ENCODE data around the gene CDHR3. TPM values are rescaled to one million over a fixed set of nuclear protein-coding genes. Genes with fewer than 3 reads are reported as not detected.

CDHR3 gene, protein sequence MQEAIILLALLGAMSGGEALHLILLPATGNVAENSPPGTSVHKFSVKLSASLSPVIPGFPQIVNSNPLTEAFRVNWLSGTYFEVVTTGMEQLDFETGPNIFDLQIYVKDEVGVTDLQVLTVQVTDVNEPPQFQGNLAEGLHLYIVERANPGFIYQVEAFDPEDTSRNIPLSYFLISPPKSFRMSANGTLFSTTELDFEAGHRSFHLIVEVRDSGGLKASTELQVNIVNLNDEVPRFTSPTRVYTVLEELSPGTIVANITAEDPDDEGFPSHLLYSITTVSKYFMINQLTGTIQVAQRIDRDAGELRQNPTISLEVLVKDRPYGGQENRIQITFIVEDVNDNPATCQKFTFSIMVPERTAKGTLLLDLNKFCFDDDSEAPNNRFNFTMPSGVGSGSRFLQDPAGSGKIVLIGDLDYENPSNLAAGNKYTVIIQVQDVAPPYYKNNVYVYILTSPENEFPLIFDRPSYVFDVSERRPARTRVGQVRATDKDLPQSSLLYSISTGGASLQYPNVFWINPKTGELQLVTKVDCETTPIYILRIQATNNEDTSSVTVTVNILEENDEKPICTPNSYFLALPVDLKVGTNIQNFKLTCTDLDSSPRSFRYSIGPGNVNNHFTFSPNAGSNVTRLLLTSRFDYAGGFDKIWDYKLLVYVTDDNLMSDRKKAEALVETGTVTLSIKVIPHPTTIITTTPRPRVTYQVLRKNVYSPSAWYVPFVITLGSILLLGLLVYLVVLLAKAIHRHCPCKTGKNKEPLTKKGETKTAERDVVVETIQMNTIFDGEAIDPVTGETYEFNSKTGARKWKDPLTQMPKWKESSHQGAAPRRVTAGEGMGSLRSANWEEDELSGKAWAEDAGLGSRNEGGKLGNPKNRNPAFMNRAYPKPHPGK
- polyA plus RNA-seq (2012; ENCODE audit: insufficient read depth, insufficient read length): 1.4 TPM

DNA sequence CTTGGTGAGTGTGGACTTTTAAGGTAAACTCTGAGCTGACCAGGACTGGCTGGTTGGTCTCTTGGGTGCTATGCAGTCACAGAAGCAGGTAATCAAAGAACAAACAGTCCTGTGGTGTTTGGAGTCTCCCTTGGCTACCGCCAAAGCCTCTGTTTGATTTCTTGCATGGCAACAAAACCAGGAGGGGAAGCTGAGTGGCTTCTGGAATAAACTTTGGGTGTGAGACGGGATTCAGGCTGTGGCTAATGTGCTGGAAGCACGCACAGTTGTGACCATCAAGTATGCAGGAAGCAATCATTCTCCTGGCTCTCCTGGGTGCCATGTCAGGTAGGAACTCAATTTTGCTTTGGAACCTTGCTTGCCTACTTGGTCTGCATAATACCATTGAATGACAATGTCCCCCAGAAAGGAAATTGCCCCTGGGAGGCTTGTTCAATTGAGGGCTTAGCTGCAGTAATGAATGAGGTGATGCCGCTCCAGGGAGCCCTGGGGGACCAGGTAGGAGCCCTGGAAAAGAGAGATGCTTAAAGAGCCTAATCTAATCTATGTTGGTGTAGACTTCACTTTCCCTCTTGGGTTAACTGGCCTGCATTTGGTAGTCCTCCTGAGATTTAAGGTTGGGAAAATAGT, at the start of gene CDHR3:
TSS of gene CDHR3 (plus strand) at position 227 of the 630 bp plus-strand sequence. CDS start at position 282, 55 bp downstream.
- no peak for DNase-seq (ENCODE audit: low read depth, low spot score)
- no peak within 1 kb of the TSS for H3K4me3 ChIP-seq (ENCODE audit: low read length)

DNA sequence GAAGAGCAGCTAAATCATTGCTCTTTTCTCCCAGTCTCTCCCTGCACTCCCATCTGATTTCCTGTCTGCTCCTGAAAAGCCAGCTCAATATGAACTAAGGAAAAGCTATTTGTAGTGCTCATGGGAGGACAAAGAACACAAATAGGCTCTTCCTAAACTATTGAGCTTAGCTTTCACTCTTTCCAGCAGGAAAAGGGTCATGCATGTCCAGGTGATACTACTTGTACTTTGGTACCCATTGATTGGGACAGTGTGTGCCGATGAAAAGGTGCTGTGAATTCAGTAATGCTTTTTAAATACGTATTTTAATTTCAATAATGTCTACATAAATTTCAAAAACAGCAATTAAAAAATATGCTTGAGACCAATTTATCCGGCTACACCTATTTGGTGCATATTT, 49.1 kb upstream of the CDHR3 start:
- no peak for DNase-seq (ENCODE audit: low read depth, low spot score)
- no peak overlapping the region for H3K4me3 ChIP-seq (ENCODE audit: low read length)

DNA sequence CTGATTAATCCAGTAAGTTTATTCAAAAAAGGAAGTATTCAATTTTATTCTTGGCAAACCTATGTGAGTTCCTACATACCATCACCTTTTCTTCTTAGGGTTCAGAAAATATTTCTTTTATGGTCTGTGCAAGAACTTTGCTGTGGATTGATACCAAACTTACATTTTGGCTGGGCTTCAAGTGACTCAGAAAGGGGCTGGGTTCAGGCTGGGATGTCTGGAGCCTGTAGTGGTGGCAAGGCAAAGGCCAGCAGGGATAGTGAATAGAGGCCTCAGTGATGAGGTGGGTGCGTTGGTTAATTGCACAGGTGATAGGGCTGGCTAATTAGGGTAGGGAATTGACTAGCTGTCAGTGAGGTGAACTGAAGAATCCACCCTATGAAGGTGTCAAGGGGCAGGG, 46.5 kb upstream of the CDHR3 start:
- DNase-seq (ENCODE audit: low read depth, low spot score): no peak
- no peak overlapping the region for H3K4me3 ChIP-seq (ENCODE audit: low read length)

DNA sequence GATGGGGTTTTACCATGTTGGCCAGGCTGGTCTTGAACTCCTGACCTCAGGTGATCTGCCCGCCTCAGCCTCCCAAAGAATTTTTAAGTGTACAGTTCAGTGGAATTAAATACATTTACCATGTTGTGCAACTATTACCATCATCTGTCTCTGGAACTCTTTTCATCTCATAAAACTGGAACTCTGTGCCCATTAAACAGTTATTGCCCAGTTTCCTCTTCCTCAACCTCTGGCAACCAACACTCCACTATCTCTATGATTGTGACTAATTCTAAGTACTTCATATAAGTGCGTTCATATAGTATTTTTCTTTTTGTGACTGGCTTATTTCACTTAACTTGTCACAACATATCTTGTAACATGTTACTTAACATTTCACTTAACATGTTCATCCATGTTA, 45.4 kb upstream of the CDHR3 start:
- H3K4me3 ChIP-seq (ENCODE audit: low read length): no peak overlapping the region
- no peak for DNase-seq (ENCODE audit: low read depth, low spot score)

DNA sequence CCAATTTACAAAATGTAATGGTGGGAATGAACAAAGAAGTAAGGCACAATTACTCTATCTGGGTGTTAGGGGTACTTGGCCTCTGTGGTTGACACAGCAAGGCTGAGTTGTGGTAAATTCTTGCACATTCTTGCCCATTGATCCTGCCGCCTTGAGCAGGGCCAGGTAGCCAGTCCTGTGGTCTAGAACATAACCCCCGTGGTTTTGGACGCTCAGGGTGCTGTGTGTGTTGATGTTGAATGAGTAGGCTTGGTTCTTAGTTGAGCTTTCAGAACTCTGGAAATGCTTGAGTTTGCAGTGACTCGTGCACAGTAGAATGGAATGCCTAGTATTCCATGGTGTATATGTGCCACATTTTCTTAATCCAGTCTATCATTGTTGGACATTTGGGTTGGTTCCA, 42.3 kb upstream of the CDHR3 start:
- DNase-seq (ENCODE audit: low read depth, low spot score): no peak
- no peak overlapping the region for H3K4me3 ChIP-seq (ENCODE audit: low read length)

DNA sequence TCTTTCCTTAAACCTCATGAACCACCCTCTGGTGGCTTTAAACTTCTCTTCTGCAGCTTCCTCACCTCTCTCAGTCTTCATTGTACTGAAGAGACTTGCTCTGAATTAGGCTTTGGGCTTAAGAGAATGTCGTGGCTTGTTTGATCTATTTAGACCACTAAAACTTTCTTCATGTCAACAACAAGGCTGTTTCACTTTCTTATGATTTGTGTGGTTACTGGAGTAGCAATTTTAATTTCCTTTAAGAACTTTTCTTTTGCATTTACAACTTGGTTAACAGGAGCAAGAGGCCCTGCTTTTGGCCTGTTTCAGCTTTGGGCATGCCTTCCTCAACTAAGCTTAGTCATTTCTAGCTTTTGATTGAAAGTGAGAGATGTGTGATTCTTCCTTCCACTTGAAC, 38.1 kb upstream of the CDHR3 start:
- peak; percentile 55 for DNase-seq (ENCODE audit: low read depth, low spot score)

DNA sequence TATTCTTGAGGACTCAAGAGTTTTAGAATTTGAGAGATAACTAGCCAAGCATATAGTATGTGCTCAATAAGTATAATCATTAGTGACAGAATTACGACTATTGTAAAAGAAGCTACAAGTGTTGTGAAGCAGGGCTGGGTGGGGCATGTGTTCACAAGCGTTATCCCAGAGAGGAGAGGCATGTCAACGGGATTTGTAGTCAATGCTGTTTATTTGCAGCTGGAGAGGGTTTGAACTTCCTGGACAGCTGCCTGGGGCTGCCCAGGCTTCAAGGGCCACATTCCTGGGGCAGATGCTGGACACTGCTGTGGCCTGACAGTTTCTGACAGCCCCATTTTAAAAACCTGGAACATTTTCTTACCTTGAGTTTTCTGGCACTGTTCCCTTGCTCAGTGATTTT, 36.9 kb upstream of the CDHR3 start:
- DNase-seq (ENCODE audit: low read depth, low spot score): no peak
- no peak overlapping the region for H3K4me3 ChIP-seq (ENCODE audit: low read length)

More for the DNA sequence above, 38.1 kb upstream of the CDHR3 start:
- no peak overlapping the region for H3K4me3 ChIP-seq (ENCODE audit: low read length)

DNA sequence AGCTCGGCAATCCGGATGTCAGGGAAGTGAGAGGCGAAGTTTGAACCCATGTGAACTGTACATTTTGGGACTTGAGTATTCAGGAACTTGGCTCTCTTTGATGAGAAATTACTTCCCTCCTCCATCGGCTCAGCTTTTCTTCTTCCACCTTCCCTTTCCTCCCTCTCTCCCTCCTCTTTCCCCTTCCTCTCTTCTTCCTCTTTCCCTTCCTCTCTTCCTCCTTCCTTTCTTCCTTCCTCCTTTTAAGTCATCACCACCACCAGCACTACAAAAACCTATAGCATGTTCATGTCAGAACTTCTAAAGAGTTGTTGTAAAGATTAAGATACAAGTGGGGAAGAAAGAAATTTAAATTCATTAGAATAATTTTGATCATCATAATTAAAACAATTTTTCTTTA, 31.9 kb upstream of the CDHR3 start:
- DNase-seq (ENCODE audit: low read depth, low spot score): no peak
- H3K4me3 ChIP-seq (ENCODE audit: low read length): no peak overlapping the region

DNA sequence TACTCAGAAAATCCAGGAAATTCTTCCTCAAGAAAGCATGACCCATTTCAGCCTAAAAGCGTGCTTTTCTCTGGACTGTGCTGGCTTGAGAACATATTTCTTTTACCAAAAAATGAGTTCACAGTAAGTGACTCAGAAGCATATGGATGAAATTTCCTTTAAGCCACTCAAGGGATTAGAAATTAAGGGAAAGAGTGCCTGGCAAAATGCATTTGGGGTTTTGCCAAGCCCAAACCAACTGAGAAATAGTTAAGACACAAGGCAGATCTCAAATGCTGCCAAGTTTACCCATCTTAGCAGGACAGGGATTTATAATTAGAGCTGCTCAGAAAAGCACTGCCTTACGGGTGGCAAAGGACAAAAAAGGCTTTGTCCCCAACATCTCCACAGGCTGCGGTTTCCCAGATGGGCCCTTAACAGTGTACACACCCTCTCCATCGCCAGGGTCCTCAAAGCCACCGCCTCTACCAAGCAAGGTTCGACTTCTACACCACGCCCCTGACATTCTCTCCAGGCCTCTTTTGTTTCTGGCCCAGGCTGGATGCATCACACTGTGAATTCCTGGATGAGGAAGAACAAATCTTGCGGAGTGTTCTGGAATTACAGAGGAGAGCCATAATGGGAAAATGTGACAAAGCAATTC, 30.1 kb upstream of the CDHR3 start:
- no peak overlapping the region for H3K4me3 ChIP-seq (ENCODE audit: low read length)
- DNase-seq (ENCODE audit: low read depth, low spot score): no peak

DNA sequence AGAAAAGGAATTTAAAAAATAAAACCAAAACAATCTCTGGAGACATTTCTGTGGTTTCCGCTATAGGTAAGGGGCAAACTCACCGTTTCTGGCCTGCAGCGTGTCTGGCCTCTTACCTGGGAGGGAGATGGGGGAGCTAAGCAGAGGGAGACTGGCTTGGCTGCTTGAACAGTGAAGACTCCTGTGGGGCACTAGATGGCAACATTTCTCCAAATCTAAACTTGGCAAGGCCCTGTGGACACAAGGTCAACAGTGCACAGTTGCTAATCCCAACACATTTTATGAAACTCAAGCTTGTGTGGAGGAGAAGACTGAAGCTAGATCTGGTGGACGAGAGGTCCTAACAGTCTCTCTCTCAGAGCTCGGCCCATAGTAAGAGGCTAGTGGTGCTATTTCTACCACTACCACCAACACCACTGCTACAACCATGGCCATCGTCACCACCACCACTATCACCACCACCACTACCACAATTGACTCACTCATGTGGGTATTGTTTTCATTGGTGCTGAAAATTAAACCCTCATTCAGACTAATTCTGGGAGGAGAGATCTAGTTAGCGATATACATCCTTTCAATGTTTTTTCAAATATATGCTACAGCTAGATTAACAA, 28.4 kb upstream of the CDHR3 start:
- peak; percentile 16 for DNase-seq (ENCODE audit: low read depth, low spot score)
- no peak overlapping the region for H3K4me3 ChIP-seq (ENCODE audit: low read length)

DNA sequence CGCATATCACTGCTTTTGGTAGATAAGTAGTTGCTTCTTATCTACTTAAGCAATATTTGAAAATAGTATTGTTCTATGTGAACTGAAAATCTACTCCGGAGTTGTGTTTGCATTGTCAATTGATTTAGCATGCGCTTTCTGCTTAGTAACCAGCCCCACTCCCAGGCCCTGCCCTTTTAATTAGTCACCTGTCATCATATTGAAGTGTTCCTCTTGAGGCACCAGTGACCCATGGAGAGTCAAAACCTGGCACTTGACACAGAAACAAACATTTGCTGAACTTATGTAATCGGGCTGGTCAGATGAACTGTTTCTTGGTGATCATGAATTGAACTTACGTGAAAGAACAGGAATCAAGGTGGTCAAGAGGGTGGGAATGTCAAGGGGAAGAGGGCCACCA, 27.8 kb upstream of the CDHR3 start:
- no peak for DNase-seq (ENCODE audit: low read depth, low spot score)
- H3K4me3 ChIP-seq (ENCODE audit: low read length): no peak overlapping the region

DNA sequence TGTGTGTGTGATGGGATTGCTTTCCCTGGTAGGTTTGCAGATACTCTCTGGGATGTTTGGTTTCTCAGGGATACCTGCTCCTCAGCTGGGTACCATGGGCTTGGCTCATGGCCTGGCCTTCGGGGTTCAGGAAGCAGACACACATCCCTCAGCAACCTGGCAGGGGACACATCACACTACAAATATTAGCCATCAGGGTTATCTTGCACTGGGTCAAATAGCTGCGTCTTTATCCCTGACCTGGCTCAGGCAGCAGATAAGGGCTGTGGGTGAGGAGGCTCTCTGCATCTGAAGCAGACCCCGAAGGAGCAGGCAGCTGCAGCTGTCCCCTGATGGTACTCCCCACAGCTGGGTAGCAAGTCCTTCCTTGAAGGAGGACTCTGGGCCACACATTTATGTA, 25.7 kb upstream of the CDHR3 start:
- no peak for DNase-seq (ENCODE audit: low read depth, low spot score)
- H3K4me3 ChIP-seq (ENCODE audit: low read length): no peak overlapping the region

DNA sequence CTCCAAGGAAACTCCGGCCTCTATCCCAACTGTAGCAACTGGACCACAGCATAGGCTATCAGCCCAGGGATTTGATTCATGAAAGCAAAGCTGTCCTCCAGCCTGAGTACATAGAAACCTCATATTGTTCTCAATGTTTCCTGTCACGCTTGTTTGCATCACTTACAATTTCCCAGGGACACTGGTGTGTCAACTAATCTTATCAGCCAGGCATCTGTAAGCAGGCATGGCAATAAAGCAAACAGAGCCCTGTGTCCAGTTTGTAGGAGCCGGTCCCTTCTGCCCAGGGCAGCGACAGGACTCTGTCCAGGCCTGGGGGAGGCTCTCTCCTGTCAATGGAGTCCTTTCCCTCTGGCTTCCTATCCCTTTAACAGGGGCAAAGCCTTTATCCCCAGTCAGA, 23.0 kb upstream of the CDHR3 start:
- no peak overlapping the region for H3K4me3 ChIP-seq (ENCODE audit: low read length)
- no peak for DNase-seq (ENCODE audit: low read depth, low spot score)

DNA sequence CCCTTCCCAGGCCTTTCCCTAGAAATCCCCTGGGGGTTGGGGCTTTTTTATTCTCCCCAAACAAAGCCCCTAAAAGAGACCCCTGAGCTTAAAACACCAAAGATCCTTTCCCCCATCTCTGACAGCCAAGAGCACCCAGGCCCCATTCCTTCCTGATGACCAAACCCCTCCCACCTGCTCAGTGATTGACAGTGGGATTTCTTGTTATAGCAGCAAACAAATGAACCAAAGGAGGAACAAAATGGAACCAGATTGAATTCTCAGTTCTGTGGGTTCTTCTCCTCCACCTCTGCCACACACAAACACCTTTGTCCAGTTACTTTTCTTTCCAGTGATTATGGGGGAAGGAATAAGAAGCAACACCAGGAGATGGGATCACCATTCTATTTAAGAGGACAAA, 21.5 kb upstream of the CDHR3 start:
- no peak overlapping the region for H3K4me3 ChIP-seq (ENCODE audit: low read length)
- no peak for DNase-seq (ENCODE audit: low read depth, low spot score)

DNA sequence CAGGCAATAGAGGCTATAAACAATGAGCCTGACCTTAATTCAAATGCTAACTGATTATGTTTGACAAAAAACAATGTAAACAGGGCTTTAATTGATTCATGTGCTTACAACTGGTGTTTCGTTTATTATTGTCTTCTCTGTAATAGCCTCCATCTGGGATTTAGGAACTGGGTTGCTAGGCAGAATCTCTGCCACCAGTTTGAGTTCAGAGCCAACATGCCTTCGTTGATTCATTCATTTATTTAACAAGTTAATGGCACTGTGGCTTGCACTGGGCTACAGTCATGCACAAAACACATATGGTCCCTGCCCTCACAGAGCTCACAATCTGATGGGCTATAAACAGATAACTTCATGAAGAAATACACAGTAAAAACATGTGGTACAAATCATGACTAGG, 19.6 kb upstream of the CDHR3 start:
- DNase-seq (ENCODE audit: low read depth, low spot score): no peak
- H3K4me3 ChIP-seq (ENCODE audit: low read length): no peak overlapping the region

DNA sequence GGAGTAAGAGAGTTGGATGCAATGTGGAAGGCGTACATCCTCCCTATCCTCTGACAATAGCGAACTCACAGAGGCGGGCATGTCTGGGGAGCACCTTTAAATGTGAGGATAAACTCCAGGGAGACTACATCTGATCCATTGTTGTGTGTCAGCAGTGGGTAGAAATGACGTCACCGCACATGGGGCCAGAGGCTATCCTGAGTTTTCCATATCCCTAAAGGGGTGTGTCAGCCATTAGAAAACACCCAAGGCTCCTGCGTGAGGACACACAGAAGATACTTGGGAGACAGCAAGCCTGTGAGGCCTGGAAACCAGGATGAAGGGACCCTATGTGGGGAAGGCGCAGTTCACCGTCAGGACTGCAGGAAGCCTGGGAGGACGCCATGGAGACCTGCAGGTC, 17.2 kb upstream of the CDHR3 start:
- DNase-seq (ENCODE audit: low read depth, low spot score): no peak
- no peak overlapping the region for H3K4me3 ChIP-seq (ENCODE audit: low read length)

DNA sequence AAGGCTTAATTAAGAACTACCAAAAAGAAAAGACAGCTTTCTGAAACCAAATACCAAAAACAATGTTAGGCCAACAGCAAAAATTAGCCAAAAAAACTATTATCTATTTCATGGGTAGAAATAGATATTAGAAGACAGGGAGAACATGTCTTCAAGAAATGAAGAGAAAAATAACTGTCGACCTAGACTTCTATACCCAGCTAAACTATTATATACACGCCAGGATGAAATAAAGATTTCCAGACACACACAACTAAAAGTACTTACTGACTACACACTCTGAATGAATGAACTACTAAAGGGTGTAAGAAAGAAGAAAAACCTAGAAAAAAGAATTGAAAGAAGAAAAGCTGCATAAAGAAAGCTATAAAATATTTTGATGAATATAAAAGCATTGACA, 11.5 kb upstream of the CDHR3 start:
- no peak overlapping the region for H3K4me3 ChIP-seq (ENCODE audit: low read length)
- no peak for DNase-seq (ENCODE audit: low read depth, low spot score)

DNA sequence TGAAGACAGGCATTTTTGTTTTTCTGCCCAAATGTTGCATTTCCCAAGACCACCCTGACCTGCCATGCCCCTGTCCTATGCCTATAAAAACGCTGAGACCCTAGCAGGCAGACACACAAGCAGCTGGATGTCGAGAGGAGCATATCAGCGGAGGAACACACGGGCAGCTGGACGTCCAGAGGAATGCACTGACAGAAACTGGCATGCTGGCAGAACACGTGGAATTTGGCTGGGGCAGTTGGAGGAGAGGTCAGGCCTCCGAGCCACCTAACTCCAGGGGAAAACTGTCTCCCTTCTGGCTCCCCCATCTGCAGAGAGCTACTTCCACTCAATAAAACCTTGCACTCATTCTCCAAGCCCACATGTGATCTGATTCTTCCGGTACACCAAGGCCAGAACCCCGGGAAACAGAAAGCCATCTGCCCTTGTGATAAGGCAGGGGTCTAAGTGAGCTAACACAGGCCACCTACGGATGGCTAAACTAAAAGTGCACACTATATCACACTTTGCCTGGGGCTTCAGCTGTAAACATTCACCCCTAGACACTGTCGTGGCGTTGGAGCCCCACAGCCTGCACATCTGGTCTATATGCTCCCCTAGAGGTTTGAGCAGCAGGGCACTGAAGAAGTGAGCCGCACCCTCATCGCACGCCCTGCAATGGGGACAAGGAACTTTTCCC, 10.0 kb upstream of the CDHR3 start:
- no peak for DNase-seq (ENCODE audit: low read depth, low spot score)
- no peak overlapping the region for H3K4me3 ChIP-seq (ENCODE audit: low read length)
